Measurements from ENCODE around the gene PHLDA1. TPM values are rescaled to one million over a fixed set of nuclear protein-coding genes. Genes with fewer than 3 reads are reported as not detected.

PHLDA1 gene
- total and polyA plus RNA-seq, 2 experiments from 2014 or later, result 11.7 to 21.6 TPM

- TF ChIP-seq, protein P1, sequence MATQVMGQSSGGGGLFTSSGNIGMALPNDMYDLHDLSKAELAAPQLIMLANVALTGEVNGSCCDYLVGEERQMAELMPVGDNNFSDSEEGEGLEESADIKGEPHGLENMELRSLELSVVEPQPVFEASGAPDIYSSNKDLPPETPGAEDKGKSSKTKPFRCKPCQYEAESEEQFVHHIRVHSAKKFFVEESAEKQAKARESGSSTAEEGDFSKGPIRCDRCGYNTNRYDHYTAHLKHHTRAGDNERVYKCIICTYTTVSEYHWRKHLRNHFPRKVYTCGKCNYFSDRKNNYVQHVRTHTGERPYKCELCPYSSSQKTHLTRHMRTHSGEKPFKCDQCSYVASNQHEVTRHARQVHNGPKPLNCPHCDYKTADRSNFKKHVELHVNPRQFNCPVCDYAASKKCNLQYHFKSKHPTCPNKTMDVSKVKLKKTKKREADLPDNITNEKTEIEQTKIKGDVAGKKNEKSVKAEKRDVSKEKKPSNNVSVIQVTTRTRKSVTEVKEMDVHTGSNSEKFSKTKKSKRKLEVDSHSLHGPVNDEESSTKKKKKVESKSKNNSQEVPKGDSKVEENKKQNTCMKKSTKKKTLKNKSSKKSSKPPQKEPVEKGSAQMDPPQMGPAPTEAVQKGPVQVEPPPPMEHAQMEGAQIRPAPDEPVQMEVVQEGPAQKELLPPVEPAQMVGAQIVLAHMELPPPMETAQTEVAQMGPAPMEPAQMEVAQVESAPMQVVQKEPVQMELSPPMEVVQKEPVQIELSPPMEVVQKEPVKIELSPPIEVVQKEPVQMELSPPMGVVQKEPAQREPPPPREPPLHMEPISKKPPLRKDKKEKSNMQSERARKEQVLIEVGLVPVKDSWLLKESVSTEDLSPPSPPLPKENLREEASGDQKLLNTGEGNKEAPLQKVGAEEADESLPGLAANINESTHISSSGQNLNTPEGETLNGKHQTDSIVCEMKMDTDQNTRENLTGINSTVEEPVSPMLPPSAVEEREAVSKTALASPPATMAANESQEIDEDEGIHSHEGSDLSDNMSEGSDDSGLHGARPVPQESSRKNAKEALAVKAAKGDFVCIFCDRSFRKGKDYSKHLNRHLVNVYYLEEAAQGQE (IDR thresholded peaks at IDR 0.05; ENCODE audit: unreplicated experiment), result no peak
- no peak for TF ChIP-seq STAT1 (IDR thresholded peaks at IDR 0.05; ENCODE audit: unreplicated experiment)
- TF ChIP-seq NANOG (IDR thresholded peaks at IDR 0.05; ENCODE audit: borderline replicate concordance), result no peak
- TF ChIP-seq, protein P2, sequence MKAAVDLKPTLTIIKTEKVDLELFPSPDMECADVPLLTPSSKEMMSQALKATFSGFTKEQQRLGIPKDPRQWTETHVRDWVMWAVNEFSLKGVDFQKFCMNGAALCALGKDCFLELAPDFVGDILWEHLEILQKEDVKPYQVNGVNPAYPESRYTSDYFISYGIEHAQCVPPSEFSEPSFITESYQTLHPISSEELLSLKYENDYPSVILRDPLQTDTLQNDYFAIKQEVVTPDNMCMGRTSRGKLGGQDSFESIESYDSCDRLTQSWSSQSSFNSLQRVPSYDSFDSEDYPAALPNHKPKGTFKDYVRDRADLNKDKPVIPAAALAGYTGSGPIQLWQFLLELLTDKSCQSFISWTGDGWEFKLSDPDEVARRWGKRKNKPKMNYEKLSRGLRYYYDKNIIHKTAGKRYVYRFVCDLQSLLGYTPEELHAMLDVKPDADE (IDR thresholded peaks at IDR 0.05), result no peak
- TF ChIP-seq ZNF331 (CRISPR knock-in tag; IDR thresholded peaks at IDR 0.05; ENCODE audit: low read depth), result no peak
- no peak for TF ChIP-seq CTCF (conservative IDR thresholded peaks at IDR 0.05; ENCODE audit: low read depth in 2 of 2)
- no peak for TF ChIP-seq POLR2AphosphoS5 (IDR thresholded peaks at IDR 0.05; ENCODE audit: low read depth)
- no peak for TF ChIP-seq EZH2phosphoT487 (IDR thresholded peaks at IDR 0.05; ENCODE audit: unreplicated experiment)
Measured at GRCh38 chr12:75978677-75979076, 52.9 kb downstream of the PHLDA1 start (continued).

- Histone ChIP-seq H3K9me2 (ENCODE audit: insufficient read depth) (no peaks in the 10 kb centered on the region), H3F3A (replicated peaks; ENCODE audit: low read depth) (no peaks in the 10 kb centered on the region), H3K36me3 (ENCODE audit: insufficient read depth) (no peaks in the 10 kb centered on the region), H3K4me2 (peak overlapping the region; percentile 55; the same call in 1 of the 2 replicates), H3K4me1 (ENCODE audit: insufficient read depth) (peaks cover 26% of the 10 kb centered on the region; the same call in 1 of the 2 replicates), H2AFZ (peak overlapping the region; percentile 57), H3K4me3 (no peak overlapping the region), H3K79me2 (replicated peaks; ENCODE audit: insufficient read depth) (no peaks in the 10 kb centered on the region), H3K27me3 (ENCODE audit: insufficient read depth) (no peaks in the 10 kb centered on the region), H3K27ac (ENCODE audit: low read depth) (peak overlapping the region; percentile 85), H4K20me1 (replicated peaks; ENCODE audit: insufficient read depth) (no peaks in the 10 kb centered on the region)
- Mint-ChIP-seq H3K4me3 (no peak overlapping the region), H3K4me1 (peaks cover 27% of the 10 kb centered on the region), H3K36me3 (ENCODE audit: low read depth) (no peaks in the 10 kb centered on the region), H3K27ac (no peak overlapping the region), H3K9me3 (no peaks in the 10 kb centered on the region), H3K27me3 (ENCODE audit: insufficient read depth, low read depth, poor library complexity) (peaks cover 8% of the 10 kb centered on the region)
- ATAC-seq (peak; percentile 49), DNase-seq (ENCODE audit: low spot score) (peak; percentile 53)
- TF ChIP-seq ZNF331 (CRISPR knock-in tag; IDR thresholded peaks at IDR 0.05; ENCODE audit: low read depth), result no peak
- no peak for TF ChIP-seq CREB1 (CRISPR knock-in tag; IDR thresholded peaks at IDR 0.05; ENCODE audit: low read depth)
- TF ChIP-seq ZNF114 (CRISPR knock-in tag; IDR thresholded peaks at IDR 0.05), result no peak
- TF ChIP-seq JUNB (IDR thresholded peaks at IDR 0.05; ENCODE audit: unreplicated experiment), result no peak
- no peak for TF ChIP-seq STAT1 (IDR thresholded peaks at IDR 0.05; ENCODE audit: unreplicated experiment)
- no peak for TF ChIP-seq NANOG (IDR thresholded peaks at IDR 0.05; ENCODE audit: borderline replicate concordance)
- no peak for TF ChIP-seq POLR2AphosphoS5 (IDR thresholded peaks at IDR 0.05; ENCODE audit: low read depth)
- TF ChIP-seq, protein P3, sequence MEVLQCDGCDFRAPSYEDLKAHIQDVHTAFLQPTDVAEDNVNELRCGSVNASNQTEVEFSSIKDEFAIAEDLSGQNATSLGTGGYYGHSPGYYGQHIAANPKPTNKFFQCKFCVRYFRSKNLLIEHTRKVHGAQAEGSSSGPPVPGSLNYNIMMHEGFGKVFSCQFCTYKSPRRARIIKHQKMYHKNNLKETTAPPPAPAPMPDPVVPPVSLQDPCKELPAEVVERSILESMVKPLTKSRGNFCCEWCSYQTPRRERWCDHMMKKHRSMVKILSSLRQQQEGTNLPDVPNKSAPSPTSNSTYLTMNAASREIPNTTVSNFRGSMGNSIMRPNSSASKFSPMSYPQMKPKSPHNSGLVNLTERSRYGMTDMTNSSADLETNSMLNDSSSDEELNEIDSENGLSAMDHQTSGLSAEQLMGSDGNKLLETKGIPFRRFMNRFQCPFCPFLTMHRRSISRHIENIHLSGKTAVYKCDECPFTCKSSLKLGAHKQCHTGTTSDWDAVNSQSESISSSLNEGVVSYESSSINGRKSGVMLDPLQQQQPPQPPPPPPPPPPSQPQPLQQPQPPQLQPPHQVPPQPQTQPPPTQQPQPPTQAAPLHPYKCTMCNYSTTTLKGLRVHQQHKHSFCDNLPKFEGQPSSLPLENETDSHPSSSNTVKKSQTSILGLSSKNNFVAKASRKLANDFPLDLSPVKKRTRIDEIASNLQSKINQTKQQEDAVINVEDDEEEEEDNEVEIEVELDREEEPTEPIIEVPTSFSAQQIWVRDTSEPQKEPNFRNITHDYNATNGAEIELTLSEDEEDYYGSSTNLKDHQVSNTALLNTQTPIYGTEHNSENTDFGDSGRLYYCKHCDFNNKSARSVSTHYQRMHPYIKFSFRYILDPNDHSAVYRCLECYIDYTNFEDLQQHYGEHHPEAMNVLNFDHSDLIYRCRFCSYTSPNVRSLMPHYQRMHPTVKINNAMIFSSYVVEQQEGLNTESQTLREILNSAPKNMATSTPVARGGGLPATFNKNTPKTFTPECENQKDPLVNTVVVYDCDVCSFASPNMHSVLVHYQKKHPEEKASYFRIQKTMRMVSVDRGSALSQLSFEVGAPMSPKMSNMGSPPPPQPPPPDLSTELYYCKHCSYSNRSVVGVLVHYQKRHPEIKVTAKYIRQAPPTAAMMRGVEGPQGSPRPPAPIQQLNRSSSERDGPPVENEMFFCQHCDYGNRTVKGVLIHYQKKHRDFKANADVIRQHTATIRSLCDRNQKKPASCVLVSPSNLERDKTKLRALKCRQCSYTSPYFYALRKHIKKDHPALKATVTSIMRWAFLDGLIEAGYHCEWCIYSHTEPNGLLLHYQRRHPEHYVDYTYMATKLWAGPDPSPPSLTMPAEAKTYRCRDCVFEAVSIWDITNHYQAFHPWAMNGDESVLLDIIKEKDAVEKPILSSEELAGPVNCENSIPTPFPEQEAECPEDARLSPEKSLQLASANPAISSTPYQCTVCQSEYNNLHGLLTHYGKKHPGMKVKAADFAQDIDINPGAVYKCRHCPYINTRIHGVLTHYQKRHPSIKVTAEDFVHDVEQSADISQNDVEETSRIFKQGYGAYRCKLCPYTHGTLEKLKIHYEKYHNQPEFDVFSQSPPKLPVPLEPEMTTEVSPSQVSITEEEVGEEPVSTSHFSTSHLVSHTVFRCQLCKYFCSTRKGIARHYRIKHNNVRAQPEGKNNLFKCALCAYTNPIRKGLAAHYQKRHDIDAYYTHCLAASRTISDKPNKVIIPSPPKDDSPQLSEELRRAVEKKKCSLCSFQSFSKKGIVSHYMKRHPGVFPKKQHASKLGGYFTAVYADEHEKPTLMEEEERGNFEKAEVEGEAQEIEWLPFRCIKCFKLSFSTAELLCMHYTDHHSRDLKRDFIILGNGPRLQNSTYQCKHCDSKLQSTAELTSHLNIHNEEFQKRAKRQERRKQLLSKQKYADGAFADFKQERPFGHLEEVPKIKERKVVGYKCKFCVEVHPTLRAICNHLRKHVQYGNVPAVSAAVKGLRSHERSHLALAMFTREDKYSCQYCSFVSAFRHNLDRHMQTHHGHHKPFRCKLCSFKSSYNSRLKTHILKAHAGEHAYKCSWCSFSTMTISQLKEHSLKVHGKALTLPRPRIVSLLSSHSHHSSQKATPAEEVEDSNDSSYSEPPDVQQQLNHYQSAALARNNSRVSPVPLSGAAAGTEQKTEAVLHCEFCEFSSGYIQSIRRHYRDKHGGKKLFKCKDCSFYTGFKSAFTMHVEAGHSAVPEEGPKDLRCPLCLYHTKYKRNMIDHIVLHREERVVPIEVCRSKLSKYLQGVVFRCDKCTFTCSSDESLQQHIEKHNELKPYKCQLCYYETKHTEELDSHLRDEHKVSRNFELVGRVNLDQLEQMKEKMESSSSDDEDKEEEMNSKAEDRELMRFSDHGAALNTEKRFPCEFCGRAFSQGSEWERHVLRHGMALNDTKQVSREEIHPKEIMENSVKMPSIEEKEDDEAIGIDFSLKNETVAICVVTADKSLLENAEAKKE (CRISPR knock-in tag; IDR thresholded peaks at IDR 0.05), result no peak
Measured at GRCh38 chr12:75977952-75978671, 53.5 kb downstream of the PHLDA1 start.
